Measurements from ENCODE around the gene ADIPOR2. TPM values are rescaled to one million over a fixed set of nuclear protein-coding genes. Genes with fewer than 3 reads are reported as not detected.
A peak's percentile ranks its signal among the peaks of the same experiment; 100 is the strongest.

ADIPOR2 gene
- total RNA-seq, 4 donors from 2014 or later = 40.3 to 47.9 (median 43.4) TPM

GRCh38 chr12:1777798-1778197, 86.9 kb downstream of the ADIPOR2 start:
- TF ChIP-seq CTCF (IDR thresholded peaks at IDR 0.05) (no peak), POLR2A (IDR thresholded peaks at IDR 0.05) (no peak), POLR2AphosphoS5 (IDR thresholded peaks at IDR 0.05) (no peak), EP300 (IDR thresholded peaks at IDR 0.05) (no peak)
- 98% methylated on average over 5 of the region's 5 CpGs for WGBS

GRCh38 chr12:1778911-1779310, 88.0 kb downstream of the ADIPOR2 start:
- Histone ChIP-seq H3K4me3 (no peak overlapping the region), H3K9me3 (no peaks in the 10 kb centered on the region), H3K4me1 (peaks cover 27% of the 10 kb centered on the region), H3K36me3 (peaks cover 3% of the 10 kb centered on the region), H3K27ac (no peak overlapping the region), H3K27me3 (no peaks in the 10 kb centered on the region)
- DNase-seq (ENCODE audit: low spot score in 2 of 2) = no peak
- 52% methylated on average over 4 of the region's 4 CpGs for WGBS
- TF ChIP-seq EP300 (IDR thresholded peaks at IDR 0.05) (no peak), POLR2A (IDR thresholded peaks at IDR 0.05) (no peak), CTCF (IDR thresholded peaks at IDR 0.05) (no peak), POLR2AphosphoS5 (IDR thresholded peaks at IDR 0.05) (no peak)

More at GRCh38 chr12:1777798-1778197, 86.9 kb downstream of the ADIPOR2 start:
- no peaks in the 10 kb centered on the region for H3K9me3 ChIP-seq
- H3K27me3 ChIP-seq = no peaks in the 10 kb centered on the region
- DNase-seq (ENCODE audit: low spot score in 2 of 2) = no peak
- peaks cover 8% of the 10 kb centered on the region for H3K36me3 ChIP-seq
- H3K27ac ChIP-seq = no peak overlapping the region
- H3K4me3 ChIP-seq = no peak overlapping the region
- peaks cover 27% of the 10 kb centered on the region for H3K4me1 ChIP-seq

- peaks cover 24% of the 10 kb centered on the region for H3K4me1 ChIP-seq
Measured at GRCh38 chr12:1779783-1780182, 88.9 kb downstream of the ADIPOR2 start.

GRCh38 chr12:1781772-1782171, 90.9 kb downstream of the ADIPOR2 start:
- Histone ChIP-seq H3K4me3 (no peak overlapping the region), H3K4me1 (peaks cover 13% of the 10 kb centered on the region), H3K27ac (no peak overlapping the region), H3K27me3 (no peaks in the 10 kb centered on the region), H3K36me3 (peaks cover 22% of the 10 kb centered on the region), H3K9me3 (no peaks in the 10 kb centered on the region)
- no peak for DNase-seq (ENCODE audit: low spot score in 2 of 2)
- no peak for TF ChIP-seq POLR2A (IDR thresholded peaks at IDR 0.05)
- no peak for TF ChIP-seq EP300 (IDR thresholded peaks at IDR 0.05)
- TF ChIP-seq POLR2AphosphoS5 (IDR thresholded peaks at IDR 0.05) = no peak
- no peak for TF ChIP-seq CTCF (IDR thresholded peaks at IDR 0.05)
- WGBS = 48% methylated on average over 2 of the region's 2 CpGs

More at GRCh38 chr12:1779783-1780182, 88.9 kb downstream of the ADIPOR2 start:
- no peaks in the 10 kb centered on the region for H3K9me3 ChIP-seq
- H3K27me3 ChIP-seq = no peaks in the 10 kb centered on the region
- no peak for DNase-seq (ENCODE audit: low spot score in 2 of 2)
- no peak for TF ChIP-seq POLR2A (IDR thresholded peaks at IDR 0.05)
- no peak for TF ChIP-seq EP300 (IDR thresholded peaks at IDR 0.05)
- TF ChIP-seq POLR2AphosphoS5 (IDR thresholded peaks at IDR 0.05) = no peak
- no peak for TF ChIP-seq CTCF (IDR thresholded peaks at IDR 0.05)
- no peak overlapping the region for H3K4me3 ChIP-seq
- 45% methylated on average over 1 of the region's 1 CpG for WGBS
- peak overlapping the region; percentile 12 for H3K27ac ChIP-seq
- peaks cover 3% of the 10 kb centered on the region for H3K36me3 ChIP-seq

GRCh38 chr12:1782215-1782614, 91.3 kb downstream of the ADIPOR2 start:
- H3K36me3 ChIP-seq = peaks cover 27% of the 10 kb centered on the region
- H3K27ac ChIP-seq = no peak overlapping the region
- no peaks in the 10 kb centered on the region for H3K27me3 ChIP-seq
- 82% methylated on average over 2 of the region's 2 CpGs for WGBS
- H3K4me3 ChIP-seq = no peak overlapping the region
- H3K4me1 ChIP-seq = peaks cover 10% of the 10 kb centered on the region
- no peak for DNase-seq (ENCODE audit: low spot score in 2 of 2)
- no peaks in the 10 kb centered on the region for H3K9me3 ChIP-seq
- TF ChIP-seq POLR2AphosphoS5 (IDR thresholded peaks at IDR 0.05) (no peak), CTCF (IDR thresholded peaks at IDR 0.05) (no peak), POLR2A (IDR thresholded peaks at IDR 0.05) (no peak), EP300 (IDR thresholded peaks at IDR 0.05) (no peak)
